DMS153 treated with DMSO at 0.1 percent for 48 hours (cell line): ENCODE data around the gene TBL1X.

Experiments
- DNase-seq: peaks from one replicate; lab custom pipeline; 2025; ENCODE audit not compliant: unreplicated experiment; lab: John Stamatoyannopoulos, UW

The TBL1X gene

GRCh38 chrX:9494771-9495170 is 29.9 kb downstream of the TBL1X start:
- DNase-seq = no peak

DNA sequence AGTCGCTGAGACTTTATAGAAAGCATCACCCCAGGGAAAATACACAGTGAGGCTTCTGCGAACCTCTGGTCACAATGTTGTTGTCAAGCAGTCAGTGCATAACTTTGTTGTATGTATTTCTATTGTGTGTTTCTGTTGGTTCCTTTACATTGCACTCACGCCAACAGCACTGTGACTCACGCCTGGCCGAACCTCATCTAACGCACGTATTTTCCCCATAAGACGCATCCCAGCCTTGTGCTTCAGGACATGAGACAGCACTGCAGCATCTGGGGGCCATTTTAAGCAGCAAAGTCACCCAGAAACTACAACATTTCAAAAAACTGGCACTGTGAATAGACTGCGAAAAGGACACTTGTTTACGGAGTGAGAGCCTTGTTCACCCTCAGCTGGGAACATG is 30.6 kb downstream of the TBL1X start:
- no peak for DNase-seq

DNA sequence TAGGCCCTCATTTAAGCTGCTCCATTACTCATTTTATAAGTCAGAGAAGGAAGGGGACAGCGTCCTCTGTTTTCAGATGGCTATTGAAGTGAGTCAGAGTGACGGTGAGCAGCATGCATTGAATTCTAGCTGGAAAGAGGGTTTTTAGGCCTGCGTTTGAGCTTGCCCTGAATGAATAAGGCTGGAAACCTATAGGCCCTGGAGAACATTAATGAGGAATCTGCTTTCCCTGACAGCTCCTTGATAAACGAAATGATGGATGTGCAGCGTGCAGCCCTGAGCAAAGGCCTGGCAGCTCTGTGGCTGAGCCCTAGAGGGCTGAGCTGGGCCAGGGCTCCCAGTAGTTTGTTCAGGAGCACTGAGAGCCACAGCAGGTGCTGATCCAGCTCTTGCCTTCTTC is 33.4 kb downstream of the TBL1X start:
- no peak for DNase-seq

DNA sequence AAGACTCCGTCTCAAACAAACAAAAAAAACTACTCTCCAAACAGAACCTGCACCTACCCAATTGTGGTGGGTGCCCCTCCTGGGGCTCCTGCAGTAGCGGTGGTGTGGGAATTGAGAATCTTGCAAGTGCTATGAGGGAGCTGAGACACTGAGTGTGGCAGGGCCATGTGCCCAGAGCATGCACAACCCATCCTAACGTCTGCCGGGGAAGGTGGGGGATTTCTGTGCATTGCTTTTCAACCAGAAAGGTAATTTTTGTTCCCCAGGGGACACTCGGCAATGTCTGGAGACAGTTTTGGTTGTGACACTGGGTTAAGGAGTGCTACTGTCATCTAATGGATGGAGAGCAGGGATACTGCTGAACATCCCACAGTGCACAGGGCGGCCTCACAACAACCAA is 35.7 kb downstream of the TBL1X start:
- DNase-seq = no peak

GRCh38 chrX:9501362-9501761 is 36.5 kb downstream of the TBL1X start:
- no peak for DNase-seq

DNA sequence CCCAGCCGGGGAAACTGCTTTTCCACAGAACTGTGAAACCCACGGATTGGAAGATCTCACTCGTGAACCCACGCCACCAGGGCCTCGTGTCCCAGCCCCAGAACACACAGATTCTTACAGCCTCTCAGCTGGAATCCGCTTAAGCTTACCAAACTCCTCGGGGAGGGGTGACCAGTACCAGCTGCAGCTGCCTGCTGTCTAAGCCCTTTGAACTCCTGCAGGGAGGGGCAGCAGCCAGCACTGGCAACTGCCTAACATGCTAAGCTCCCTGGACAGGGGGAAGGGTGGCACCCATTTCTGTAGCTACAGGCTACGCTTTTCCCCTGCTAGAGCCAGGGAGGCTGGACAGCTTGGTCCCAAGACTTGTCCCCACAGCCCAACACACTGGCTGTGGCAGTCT is 38.4 kb downstream of the TBL1X start:
- DNase-seq = no peak

- DNase-seq = no peak
Observed at GRCh38 chrX:9510366-9510765, 45.5 kb downstream of the TBL1X start.

GRCh38 chrX:9510980-9511379 is 46.1 kb downstream of the TBL1X start:
- DNase-seq = no peak

DNA sequence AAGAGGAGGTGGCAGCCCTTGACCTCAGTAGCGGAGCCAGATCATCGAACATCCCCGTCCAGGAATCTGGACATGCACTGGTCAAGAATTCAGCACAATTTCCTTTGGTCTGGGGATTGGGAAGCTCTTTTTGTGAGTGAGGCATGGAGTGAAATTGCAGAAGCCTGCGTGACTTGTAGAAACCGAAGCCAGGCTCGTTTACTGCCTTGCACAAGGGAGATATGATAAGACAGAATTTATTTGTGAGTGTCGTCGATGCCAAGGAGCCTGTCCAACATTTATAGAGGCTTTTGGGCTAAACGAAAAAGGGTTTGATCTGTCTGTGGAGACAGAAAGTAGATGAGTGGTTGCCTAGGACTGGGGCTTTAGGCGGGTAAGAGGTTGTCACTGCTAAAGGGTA is 50.6 kb downstream of the TBL1X start:
- no peak for DNase-seq

GRCh38 chrX:9515973-9516538 is 51.2 kb downstream of the TBL1X start:
- DNase-seq = no peak

DNA sequence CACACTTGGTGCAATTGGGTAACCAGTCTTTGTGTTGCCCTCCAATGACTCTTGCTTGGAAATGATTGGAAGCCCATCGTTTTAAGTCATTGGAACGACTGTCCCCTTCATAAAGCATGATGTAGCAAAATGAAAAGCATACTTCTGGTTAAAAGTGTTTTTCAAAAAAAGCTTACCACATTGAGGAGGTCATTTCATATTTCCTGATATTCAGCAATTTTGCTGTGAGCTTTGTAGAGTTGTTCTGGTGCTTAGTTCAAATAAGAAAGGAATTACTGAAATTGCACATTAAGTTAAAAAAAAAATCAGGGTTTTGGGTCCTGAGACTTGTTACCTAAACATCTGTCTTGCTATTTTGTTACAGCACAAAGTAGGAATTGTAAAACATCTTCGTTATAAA is 51.8 kb downstream of the TBL1X start:
- DNase-seq = no peak

DNA sequence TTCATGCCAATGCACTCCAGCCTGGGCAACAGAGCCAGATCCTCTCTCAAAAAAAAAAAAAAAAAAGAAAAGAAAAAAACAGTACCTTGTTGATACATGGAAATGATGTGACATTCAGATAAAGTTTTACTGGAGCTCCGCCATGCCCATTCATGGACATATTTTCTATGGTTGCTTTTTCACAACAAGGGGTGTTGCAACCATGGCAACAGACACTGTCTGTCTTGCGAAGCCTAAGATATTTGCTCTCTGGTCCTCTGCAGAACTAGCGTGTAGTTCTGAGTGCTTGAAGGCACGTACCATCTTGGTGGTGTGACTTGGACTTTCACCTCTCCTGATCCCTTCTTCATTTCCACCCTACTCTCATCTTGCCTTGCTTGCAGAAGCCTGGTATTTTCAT is 53.2 kb downstream of the TBL1X start:
- DNase-seq = no peak

- no peak for DNase-seq
Observed at GRCh38 chrX:9518889-9519288, 54.0 kb downstream of the TBL1X start.

DNA sequence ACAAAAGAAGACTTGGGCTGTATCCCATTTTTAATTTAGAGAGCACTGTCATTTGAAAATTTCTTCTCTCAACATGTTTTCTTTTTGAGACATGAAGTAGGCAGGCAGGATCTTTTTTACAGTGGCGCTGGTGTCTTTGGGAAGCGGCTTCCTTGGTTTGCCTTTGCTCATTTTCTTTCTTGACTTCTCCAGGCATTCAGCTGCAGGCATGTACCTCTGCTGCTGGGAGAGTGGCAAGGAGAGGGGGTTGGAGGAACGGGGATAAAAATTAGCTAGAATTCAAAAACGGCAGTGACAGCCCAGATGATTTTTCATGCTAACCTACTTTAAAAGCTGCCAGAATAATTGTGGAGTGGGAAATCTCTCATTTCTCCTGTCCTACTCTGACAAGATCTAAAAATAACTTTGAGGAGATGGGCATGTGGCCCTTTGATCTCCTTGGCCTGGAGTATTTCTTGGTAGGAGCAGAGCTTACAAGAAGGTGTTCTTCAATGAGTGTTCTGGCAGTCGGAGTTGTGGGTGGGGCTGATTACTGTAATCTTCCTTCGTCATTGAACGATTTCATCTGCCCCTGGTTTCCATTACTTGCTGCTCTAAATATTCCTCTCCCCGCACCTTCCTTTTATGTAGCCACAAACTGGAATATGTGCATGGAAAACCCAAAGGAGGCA is 54.8 kb downstream of the TBL1X start:
- no peak for DNase-seq

DNA sequence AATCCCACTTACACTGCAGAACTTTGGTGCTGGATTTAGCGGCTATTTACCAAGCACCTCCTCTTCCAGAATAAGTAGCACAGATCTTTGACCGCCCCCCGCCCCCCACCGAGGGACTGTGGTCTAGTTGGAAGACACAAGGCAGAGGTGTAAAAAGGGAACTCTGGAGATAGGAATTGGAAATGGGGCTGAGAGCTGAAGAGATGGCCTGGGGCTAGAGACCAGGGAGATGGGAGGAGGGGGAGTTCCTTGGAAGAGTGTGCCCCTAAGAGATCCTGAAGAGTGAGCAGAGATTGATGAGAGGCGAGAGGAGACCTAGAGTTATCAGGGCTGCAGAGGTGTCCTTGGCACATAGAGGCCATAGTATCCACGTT is 55.3 kb downstream of the TBL1X start:
- no peak for DNase-seq

- no peak for DNase-seq
Observed at GRCh38 chrX:9522378-9523155, 57.7 kb downstream of the TBL1X start.

- DNase-seq = no peak
Observed at GRCh38 chrX:9525511-9526248, 60.8 kb downstream of the TBL1X start.

DNA sequence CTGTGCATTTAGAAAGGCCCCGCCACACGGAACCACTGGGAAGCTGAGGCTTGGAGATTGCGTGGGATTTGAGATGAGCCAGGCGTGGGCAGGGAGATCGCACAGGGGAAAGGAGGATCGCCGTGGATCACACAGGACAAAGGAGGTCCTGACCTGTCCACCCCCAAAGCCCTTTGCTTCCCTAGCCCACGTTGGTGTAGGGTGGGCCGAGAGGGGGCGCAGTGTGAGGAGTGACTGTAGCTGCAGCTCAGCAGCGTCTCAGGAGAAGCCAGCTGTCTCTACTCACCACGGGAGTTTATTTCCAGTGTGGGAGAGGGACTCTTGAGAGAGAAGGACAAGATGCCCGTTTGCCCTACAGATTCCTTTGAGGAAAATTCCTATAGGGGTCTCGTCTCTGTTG is 62.1 kb downstream of the TBL1X start:
- no peak for DNase-seq

GRCh38 chrX:9528498-9528897 is 63.6 kb downstream of the TBL1X start:
- no peak for DNase-seq

DNA sequence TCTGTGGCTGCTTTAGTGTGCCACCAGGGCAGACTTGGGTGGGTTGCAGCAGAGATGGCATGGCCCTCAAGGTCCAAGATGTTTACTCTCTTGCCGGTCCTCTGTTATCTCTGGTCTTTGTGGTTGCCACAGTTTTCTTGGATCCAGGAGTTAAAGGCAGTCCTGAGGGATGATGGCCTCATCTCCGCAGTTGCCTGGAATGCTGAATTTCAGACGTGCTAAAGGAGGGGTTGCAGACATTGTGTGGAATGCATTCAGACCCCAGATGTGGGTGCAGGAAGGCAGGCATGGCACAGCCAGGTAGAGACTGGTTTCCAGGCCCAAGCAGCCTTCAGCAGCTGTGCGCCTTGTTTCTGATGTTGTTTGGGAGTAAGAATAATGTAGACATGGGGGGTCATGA is 64.4 kb downstream of the TBL1X start:
- no peak for DNase-seq

DNA sequence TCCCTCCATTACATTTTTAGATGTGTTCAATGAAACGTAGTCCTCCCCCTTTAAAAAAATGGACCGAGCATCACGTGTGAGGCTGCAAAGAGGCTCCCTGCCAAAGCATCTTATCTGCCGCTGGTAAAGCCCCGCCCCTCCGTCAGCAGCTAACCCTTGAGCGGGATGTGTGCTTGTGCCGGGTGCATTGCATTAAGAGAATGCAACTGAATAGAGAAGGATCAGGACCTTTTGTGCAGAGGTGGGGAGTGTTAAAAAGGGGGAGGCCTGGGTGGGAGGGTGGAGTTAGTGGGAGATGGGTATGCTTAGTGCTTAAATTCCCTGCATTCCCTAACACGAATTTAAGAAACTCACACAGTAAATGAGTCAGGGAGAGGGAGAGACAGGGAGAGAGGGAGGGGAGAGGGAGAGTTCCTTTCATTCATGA is 66.0 kb downstream of the TBL1X start:
- DNase-seq = peak; percentile 21

DNA sequence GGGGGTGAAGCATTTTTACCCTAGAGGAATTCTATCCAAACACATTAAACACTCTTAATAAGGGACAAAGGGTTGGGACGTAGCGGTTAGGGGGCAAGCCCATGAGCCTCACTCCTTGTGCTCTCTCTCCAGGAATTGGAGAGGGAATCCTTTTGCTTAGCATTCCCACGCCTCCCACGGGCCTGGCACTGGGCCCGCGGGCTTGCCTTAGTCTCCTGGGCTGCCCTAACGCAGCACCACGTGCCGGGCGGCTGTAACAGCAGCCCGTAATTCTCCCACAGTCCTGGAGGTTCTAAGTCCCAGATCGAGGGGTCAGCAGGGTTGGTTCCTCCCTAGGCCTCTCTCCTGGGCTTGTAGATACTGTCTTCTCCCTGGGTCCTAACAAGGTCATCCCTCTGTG is 67.5 kb downstream of the TBL1X start:
- DNase-seq = no peak
